IMR-90 (cell line): ENCODE measurements around the gene C21orf91. TPM values are rescaled to one million over a fixed set of nuclear protein-coding genes. Genes with fewer than 3 reads are reported as not detected.

ENCODE experiments used
- ATAC-seq: fragments of 200-7000 bp; cut with Tn5 transposase; 2 replicates; pipeline ENCODE4 v1.9.1; 2020; ENCODE audit warnings: low read depth, mild to moderate bottlenecking, moderate library complexity
- BruUV-seq: library from RNA; stranded (reverse); fragments of 400-500 nt; replicated peaks from 2 replicates; lab custom pipeline; 2021; lab: Mats Ljungman, UMichigan
- CTCF ChIA-PET: fragments of 300-600 bp; formaldehyde crosslinking; extraction: SDS; loops from one replicate; lab custom pipeline; 2021; ENCODE audit warnings: antibody characterized with exemption; lab: Yijun Ruan, JAX
- POLR2A ChIA-PET: fragments of 300-600 bp; sonication (Branson Sonifier 250); formaldehyde crosslinking; loops from one replicate; lab custom pipeline; 2022; ENCODE audit warnings: antibody characterized with exemption; ENCODE audit not compliant: unreplicated experiment; lab: Charles Lee
- DNase-seq: peaks from one replicate; pipeline ENCODE4 v3.0.0; 2013
- H2AFZ ChIP-seq: replicated peaks from 2 replicates; pipeline ENCODE3; 2013; ENCODE audit warnings: low read length, mild to moderate bottlenecking; ENCODE audit not compliant: poor library complexity
- H2AK5ac ChIP-seq: 2 replicates; pipeline ENCODE4 v1.6.1; 2013; ENCODE audit warnings: low read depth, low read length, inconsistent platforms
- H2AK9ac ChIP-seq: replicated peaks from 2 replicates; pipeline ENCODE3; 2013; ENCODE audit warnings: mild to moderate bottlenecking, low read depth, low read length, moderate library complexity; ENCODE audit not compliant: poor library complexity
- H2BK120ac ChIP-seq: 2 replicates; pipeline ENCODE4 v1.6.1; 2013; ENCODE audit warnings: low read depth, low read length, inconsistent platforms
- H2BK15ac ChIP-seq: 3 replicates; pipeline ENCODE4 v1.6.1; 2013; ENCODE audit warnings: low read depth, low read length, inconsistent platforms
- H2BK20ac ChIP-seq: 2 replicates; pipeline ENCODE4 v1.6.1; 2013; ENCODE audit warnings: low read depth, mild to moderate bottlenecking, inconsistent platforms, low read length, moderate library complexity
- H2BK5ac ChIP-seq: 2 replicates; pipeline ENCODE4 v1.6.1; 2013; ENCODE audit warnings: mild to moderate bottlenecking, low read depth, low read length, inconsistent platforms; ENCODE audit not compliant: poor library complexity, severe bottlenecking
- H3K14ac ChIP-seq: replicated peaks from 2 replicates; pipeline ENCODE4 v1.6.1; 2013; ENCODE audit warnings: low read depth, low read length, inconsistent platforms
- H3K18ac ChIP-seq: 2 replicates; pipeline ENCODE4 v1.6.1; 2013; ENCODE audit warnings: low read depth, low read length, control low read depth
- H3K23ac ChIP-seq: 2 replicates; pipeline ENCODE4 v1.6.1; 2013; ENCODE audit warnings: low read depth, low read length, inconsistent platforms
- H3K27ac ChIP-seq: 2 replicates; pipeline ENCODE4 v1.5.1; 2013; ENCODE audit warnings: mild to moderate bottlenecking, control low read depth, low read length; ENCODE audit not compliant: insufficient read depth
- H3K27me3 ChIP-seq: 2 replicates; pipeline ENCODE4 v1.6.1; 2013; ENCODE audit warnings: low read length; ENCODE audit not compliant: control insufficient read depth, insufficient read depth
- H3K36me3 ChIP-seq: 2 replicates; pipeline ENCODE4 v1.6.1; 2013; ENCODE audit warnings: low read length, mixed read lengths; ENCODE audit not compliant: control insufficient read depth, insufficient read depth
- H3K4ac ChIP-seq: 2 replicates; pipeline ENCODE4 v1.6.1; 2013; ENCODE audit warnings: low read depth, low read length, inconsistent platforms
- H3K4me1 ChIP-seq: 2 replicates; pipeline ENCODE4 v1.6.1; 2013; ENCODE audit warnings: low read length, mixed read lengths; ENCODE audit not compliant: control insufficient read depth, insufficient read depth
- H3K4me2 ChIP-seq: 2 replicates; pipeline ENCODE4 v1.6.1; 2013; ENCODE audit warnings: low read depth, mild to moderate bottlenecking, control low read depth, low read length, moderate library complexity
- H3K4me3 ChIP-seq: 2 replicates; pipeline ENCODE4 v1.5.1; 2013; ENCODE audit warnings: low read depth, mild to moderate bottlenecking, control low read depth, low read length, moderate library complexity; ENCODE audit not compliant: insufficient read depth
- H3K56ac ChIP-seq: 2 replicates; pipeline ENCODE4 v1.6.1; 2013; ENCODE audit warnings: low read length, inconsistent platforms; ENCODE audit not compliant: insufficient read depth; ENCODE audit errors: extremely low read depth
- H3K79me1 ChIP-seq, 2 experiments: 2 replicates each; pipeline ENCODE4 v1.6.1; 2013; ENCODE audit warnings: low read length in 2 of 2, inconsistent platforms in 1 of 2, low read depth in 1 of 2
- H3K9ac ChIP-seq: 2 replicates; pipeline ENCODE4 v1.6.1; 2013; ENCODE audit warnings: low read depth, low read length, control low read depth
- H3K9me1 ChIP-seq: 2 replicates; pipeline ENCODE4 v1.6.1; 2013; ENCODE audit warnings: low read length, inconsistent platforms; ENCODE audit not compliant: insufficient read depth
- H3K9me3 ChIP-seq: 2 replicates; pipeline ENCODE4 v1.6.1; 2013; ENCODE audit warnings: low read length; ENCODE audit not compliant: control insufficient read depth, insufficient read depth
- H4K20me1 ChIP-seq: 2 replicates; pipeline ENCODE4 v1.6.1; 2013; ENCODE audit warnings: low read length, inconsistent platforms; ENCODE audit not compliant: insufficient read depth
- H4K5ac ChIP-seq: 2 replicates; pipeline ENCODE4 v1.6.1; 2013; ENCODE audit warnings: mild to moderate bottlenecking, low read depth, low read length, control low read depth
- H4K8ac ChIP-seq, 2 experiments: 2 replicates each; pipeline ENCODE4 v1.6.1; 2013; ENCODE audit warnings: low read depth in 2 of 2, low read length in 2 of 2, control low read depth in 1 of 2, inconsistent platforms in 1 of 2
- H4K91ac ChIP-seq: 2 replicates; pipeline ENCODE4 v1.6.1; 2013; ENCODE audit warnings: low read depth, low read length, inconsistent platforms; ENCODE audit not compliant: insufficient read depth
- CHD1 ChIP-seq: IDR thresholded peaks from 2 replicates; pipeline ENCODE4 v1.6.1; 2012; ENCODE audit warnings: low read depth, low read length, improper control_type of control experiment
- CTCF ChIP-seq: conservative IDR thresholded peaks from 2 replicates; pipeline ENCODE4 v1.5.1; 2012; ENCODE audit warnings: mild to moderate bottlenecking, low read depth, low read length, improper control_type of control experiment
- FOS ChIP-seq: fragments of 150-350 bp; IDR thresholded peaks from 2 replicates; pipeline ENCODE4 v1.6.1; 2016; ENCODE audit warnings: low read depth, low read length
- MAFK ChIP-seq: IDR thresholded peaks from 2 replicates; pipeline ENCODE4 v1.6.1; 2012; ENCODE audit warnings: low read depth, low read length, improper control_type of control experiment
- MAZ ChIP-seq: IDR thresholded peaks from 2 replicates; pipeline ENCODE4 v1.6.1; 2012; ENCODE audit warnings: low read depth, mild to moderate bottlenecking, low read length, improper control_type of control experiment, moderate library complexity, borderline replicate concordance
- MXI1 ChIP-seq: IDR thresholded peaks from 2 replicates; pipeline ENCODE4 v1.6.1; 2012; ENCODE audit warnings: low read depth, mild to moderate bottlenecking, low read length, moderate library complexity, borderline replicate concordance
- POLR2A ChIP-seq: IDR thresholded peaks from 2 replicates; pipeline ENCODE4 v1.6.1; 2012; ENCODE audit warnings: mild to moderate bottlenecking, low read depth, low read length
- RAD21 ChIP-seq: IDR thresholded peaks from 2 replicates; pipeline ENCODE4 v1.6.1; 2012; ENCODE audit warnings: low read length, improper control_type of control experiment
- RCOR1 ChIP-seq: IDR thresholded peaks from 2 replicates; pipeline ENCODE4 v1.6.1; 2012; ENCODE audit warnings: mild to moderate bottlenecking, low read length, improper control_type of control experiment; ENCODE audit not compliant: insufficient replicate concordance
- RFX5 ChIP-seq: IDR thresholded peaks from 2 replicates; pipeline ENCODE4 v1.8.0; 2012; ENCODE audit warnings: low read depth, mild to moderate bottlenecking, low read length, moderate library complexity
- USF2 ChIP-seq: fragments of 150-350 bp; IDR thresholded peaks from 2 replicates; pipeline ENCODE4 v1.6.1; 2017; ENCODE audit warnings: mild to moderate bottlenecking, antibody characterized with exemption, low read length, low read depth
- WGBS, 2 experiments: methylation state at CpG; one replicate each; pipeline versions ENCODE4 v1.1.5 to v1.1.7; 2013; ENCODE audit warnings: missing lambda C conversion rate in 2 of 2; ENCODE audit not compliant: insufficient read length in 1 of 2; ENCODE audit errors: extremely low coverage in 2 of 2; 5-methylcytosine and 5-hydroxymethylcytosine counted together
- dilution Hi-C: fragments of 300-500 bp; cut with HindIII; formaldehyde crosslinking; loops from one replicate; pipeline ENCODE4 v1.14.3; 2018; ENCODE audit warnings: low sequenced_read_pairs; ENCODE audit not compliant: unreplicated experiment
- in situ Hi-C: fragments of 300-500 bp; cut with MboI; formaldehyde crosslinking; loops from 3 replicates; pipeline ENCODE4 v1.14.3; 2019; ENCODE audit warnings: low sequenced_read_pairs, inconsistent platforms, mixed read lengths
- intact Hi-C: fragments of 100-400 bp; cut with micrococcal nuclease; formaldehyde crosslinking; loops from 2 replicates; pipeline ENCODE4 v1.10.0; 2022
- polyA plus RNA-seq, 3 experiments: library from polyadenylated mRNA; depleted of rRNA; stranded (reverse); fragments of >200 nt; gene quantifications; 2 replicates each; pipeline ENCODE4 v1.2.3, GENCODE V29; 2012; ENCODE audit warnings: low replicate concordance in 1 of 3
- total RNA-seq: library from RNA; depleted of rRNA; stranded (reverse); fragments of >200 nt; gene quantifications from 2 replicates; pipeline ENCODE4 v1.2.3, GENCODE V29; 2012

C21orf91 gene
- total and polyA plus RNA-seq, 2 of the 4 experiments (the other 2 are of a cell fraction), result 3.7 to 9.3 TPM

- no peak overlapping the region for H3K4me2 ChIP-seq
- H2BK20ac ChIP-seq, result no peak overlapping the region
- no peak overlapping the region for H3K27ac ChIP-seq
- no peak overlapping the region for H3K18ac ChIP-seq
- no peak overlapping the region for H3K56ac ChIP-seq
- TF ChIP-seq CHD1 (no peak), USF2 (no peak), MAZ (no peak), MXI1 (no peak), RAD21 (no peak), CTCF (no peak), MAFK (no peak), POLR2A (no peak), FOS (no peak), RFX5 (no peak), RCOR1 (no peak)
- no peak overlapping the region for H3K23ac ChIP-seq
- CTCF ChIA-PET, result no interaction called here
- no peak overlapping the region for H3K4me3 ChIP-seq
- no TSS peak for BruUV-seq
- no peak for DNase-seq
- H3K9ac ChIP-seq, result no peak overlapping the region
- H2AK5ac ChIP-seq, result no peak overlapping the region
- no peaks in the 10 kb centered on the region for H4K20me1 ChIP-seq
- no peak overlapping the region for H3K4ac ChIP-seq
- H2BK15ac ChIP-seq, result no peak overlapping the region
- no peak overlapping the region for H4K5ac ChIP-seq
- intact Hi-C loops, result no loop called here
- H2BK5ac ChIP-seq, result no peak overlapping the region
- dilution Hi-C loops, result no loop called here
- no peak overlapping the region for H4K8ac ChIP-seq
- ATAC-seq, result no peak
- no CpG with 5 or more reads among the region's 5 CpGs for WGBS, 2 experiments
- H3K4me1 ChIP-seq, result no peaks in the 10 kb centered on the region
- no peak overlapping the region for H3K14ac ChIP-seq
- no peaks in the 10 kb centered on the region for H3K27me3 ChIP-seq
- no peak overlapping the region for H2AFZ ChIP-seq
- POLR2A ChIA-PET, result interaction anchor here (0.5 kb wide), 1 partner anchor 12 kb away, joined by 3 read pairs; no protein-coding TSS in a partner anchor
- H2AK9ac ChIP-seq, result no peak overlapping the region
- in situ Hi-C loops, result no loop called here
- H4K91ac ChIP-seq, result no peak overlapping the region
- H3K9me3 ChIP-seq, result peaks cover 2% of the 10 kb centered on the region; the same call in 1 of the 2 replicates
- H3K79me1 ChIP-seq, result no peaks in the 10 kb centered on the region
- H3K36me3 ChIP-seq, result peaks cover 8% of the 10 kb centered on the region
- H2BK120ac ChIP-seq, result no peak overlapping the region
- H3K9me1 ChIP-seq, result no peaks in the 10 kb centered on the region
Measured at GRCh38 chr21:17781524-17781923, 37.6 kb downstream of the C21orf91 start.
